ENCODE data around the gene MRTFA. TPM values are rescaled to one million over a fixed set of nuclear protein-coding genes. Genes with fewer than 3 reads are reported as not detected.
A peak's percentile ranks its signal among the peaks of the same experiment; 100 is the strongest.

Gene MRTFA
- polyA plus RNA-seq, 3 donors: 19.2 to 29.6 (median 25.9) TPM

GRCh38 chr22:40432625-40433024, 203.9 kb downstream of the MRTFA start:
- no peak for DNase-seq (ENCODE audit: extremely low read depth in 1 of 11, low read depth in 9 of 11, low spot score in 4 of 11)

- no peak for DNase-seq (ENCODE audit: extremely low read depth in 1 of 11, low read depth in 9 of 11, low spot score in 4 of 11)
Observed at GRCh38 chr22:40432157-40432556, 204.4 kb downstream of the MRTFA start.

GRCh38 chr22:40430991-40431390, 205.5 kb downstream of the MRTFA start:
- DNase-seq (ENCODE audit: extremely low read depth in 1 of 11, low read depth in 9 of 11, low spot score in 4 of 11): no peak

GRCh38 chr22:40429481-40429880, 207.0 kb downstream of the MRTFA start:
- no peak for DNase-seq (ENCODE audit: extremely low read depth in 1 of 11, low read depth in 9 of 11, low spot score in 4 of 11)

GRCh38 chr22:40428796-40429195, 207.7 kb downstream of the MRTFA start:
- no peak for DNase-seq (ENCODE audit: extremely low read depth in 1 of 11, low read depth in 9 of 11, low spot score in 4 of 11)

- DNase-seq (ENCODE audit: extremely low read depth in 1 of 11, low read depth in 9 of 11, low spot score in 4 of 11): no peak
Observed at GRCh38 chr22:40426594-40427333, 209.8 kb downstream of the MRTFA start.

GRCh38 chr22:40425082-40425481, 211.4 kb downstream of the MRTFA start:
- DNase-seq (ENCODE audit: extremely low read depth in 1 of 11, low read depth in 9 of 11, low spot score in 4 of 11): no peak

GRCh38 chr22:40423882-40424640, 212.5 kb downstream of the MRTFA start:
- no peak for DNase-seq (ENCODE audit: extremely low read depth in 1 of 11, low read depth in 9 of 11, low spot score in 4 of 11)

- no peak for DNase-seq (ENCODE audit: extremely low read depth in 1 of 11, low read depth in 9 of 11, low spot score in 4 of 11)
Observed at GRCh38 chr22:40423310-40423688, 213.2 kb downstream of the MRTFA start.

GRCh38 chr22:40422558-40423309, 213.8 kb downstream of the MRTFA start:
- DNase-seq (ENCODE audit: extremely low read depth in 1 of 11, low read depth in 9 of 11, low spot score in 4 of 11): no peak

GRCh38 chr22:40421941-40422340, 214.6 kb downstream of the MRTFA start:
- DNase-seq (ENCODE audit: extremely low read depth in 1 of 11, low read depth in 9 of 11, low spot score in 4 of 11): no peak

GRCh38 chr22:40421082-40421350, 215.5 kb downstream of the MRTFA start:
- no peak for DNase-seq (ENCODE audit: extremely low read depth in 1 of 11, low read depth in 9 of 11, low spot score in 4 of 11)

- DNase-seq (ENCODE audit: extremely low read depth in 1 of 11, low read depth in 9 of 11, low spot score in 4 of 11): no peak
Observed at GRCh38 chr22:40420341-40421081, 216.0 kb downstream of the MRTFA start.

- DNase-seq (ENCODE audit: extremely low read depth in 1 of 11, low read depth in 9 of 11, low spot score in 4 of 11): no peak
Observed at GRCh38 chr22:40419718-40420117, 216.8 kb downstream of the MRTFA start.

GRCh38 chr22:40418366-40419201, 217.9 kb downstream of the MRTFA start:
- DNase-seq (ENCODE audit: extremely low read depth in 1 of 11, low read depth in 9 of 11, low spot score in 4 of 11): peak in 9 of 11 donors; percentile 18 to 65 (median 55)

- no peak for DNase-seq (ENCODE audit: extremely low read depth in 1 of 11, low read depth in 9 of 11, low spot score in 4 of 11)
Observed at GRCh38 chr22:40417881-40418280, 218.6 kb downstream of the MRTFA start.

- no peak for DNase-seq (ENCODE audit: extremely low read depth in 1 of 11, low read depth in 9 of 11, low spot score in 4 of 11)
Observed at GRCh38 chr22:40417041-40417440, 219.5 kb downstream of the MRTFA start.

- DNase-seq (ENCODE audit: extremely low read depth in 1 of 11, low read depth in 9 of 11, low spot score in 4 of 11): no peak
Observed at GRCh38 chr22:40416636-40417035, 219.9 kb downstream of the MRTFA start.

- DNase-seq (ENCODE audit: extremely low read depth in 1 of 11, low read depth in 9 of 11, low spot score in 4 of 11): no peak
Observed at GRCh38 chr22:40416267-40416570, 220.3 kb downstream of the MRTFA start.
